ENCODE data around the gene ZNF730. TPM values are rescaled to one million over a fixed set of nuclear protein-coding genes. Genes with fewer than 3 reads are reported as not detected.
"Not testable (repeated sequence)": the region's sequence is repeated elsewhere in the genome, so short reads cannot be mapped to it uniquely, and the experiment has no call there.

The ZNF730 gene
- total and polyA plus RNA-seq, 9 of the 15 experiments (the other 6 are each of a cell fraction or from before 2014, with no cell fraction given): 0.28 to 2.0 (median 0.56) TPM

GRCh38 chr19:23168286-23168685 lies 51.5 kb downstream of the ZNF730 start:
- H3K4me1 ChIP-seq (replicated peaks in 1 of 2; ENCODE audit: control insufficient read depth in 2 of 2, insufficient read depth in 2 of 2, low read length in 2 of 2); H3K27me3 ChIP-seq (ENCODE audit: control insufficient read depth in 2 of 2, insufficient read depth in 2 of 2, low read length in 2 of 2); FAIRE-seq; DNase-seq (ENCODE audit: extremely low read depth in 1 of 4, low spot score in 3 of 4); H2AFZ ChIP-seq (ENCODE audit: low read depth, low read length); H4K20me1 ChIP-seq (replicated peaks; ENCODE audit: control insufficient read depth, insufficient read depth, low read length); H3K9me1 ChIP-seq (ENCODE audit: control insufficient read depth, insufficient read depth, low read length); H3K4me3 ChIP-seq; H3K9ac ChIP-seq (ENCODE audit: insufficient read depth in 1 of 2, low read depth in 2 of 2, low read length in 2 of 2); H3K79me2 ChIP-seq (ENCODE audit: control insufficient read depth, insufficient read depth, low read length); BruUV-seq (replicated peaks); H3K9me3 ChIP-seq (replicated peaks; ENCODE audit: control insufficient read depth, insufficient read depth, low read depth, low read length); CTCF ChIA-PET (ENCODE audit: low intra/inter-chr PET ratio); H3K4me2 ChIP-seq (ENCODE audit: insufficient read depth, low read length); POLR2A ChIA-PET; H3K27ac ChIP-seq (ENCODE audit: extremely low read depth, low read depth, low read length); ATAC-seq; in situ Hi-C loops (cut with MboI); intact Hi-C loops (cut with micrococcal nuclease); H3K36me3 ChIP-seq (ENCODE audit: control insufficient read depth, insufficient read depth, low read length): not testable (repeated sequence)
- 4% methylated on average over 9 of the region's 9 CpGs for WGBS (ENCODE audit: insufficient coverage, low coverage, missing lambda C conversion rate)

- H4K20me1 ChIP-seq (replicated peaks; ENCODE audit: control insufficient read depth, insufficient read depth, low read length): no peaks in the 10 kb centered on the region
- H3K4me3 ChIP-seq: no peak overlapping the region
- H3K4me1 ChIP-seq (replicated peaks in 1 of 2; ENCODE audit: control insufficient read depth in 2 of 2, insufficient read depth in 2 of 2, low read length in 2 of 2): no peaks in the 10 kb centered on the region
- no TSS peak for BruUV-seq (replicated peaks)
- 2% methylated on average over 11 of the region's 11 CpGs for WGBS (ENCODE audit: insufficient coverage, low coverage, missing lambda C conversion rate)
- FAIRE-seq: no peak
- H2AFZ ChIP-seq (ENCODE audit: low read depth, low read length): no peak overlapping the region
- CTCF ChIA-PET (ENCODE audit: low intra/inter-chr PET ratio): no interaction called here
- H3K27ac ChIP-seq (ENCODE audit: extremely low read depth, low read depth, low read length): no peak overlapping the region
- H3K9me1 ChIP-seq (ENCODE audit: control insufficient read depth, insufficient read depth, low read length): no peaks in the 10 kb centered on the region
- no peaks in the 10 kb centered on the region for H3K9me3 ChIP-seq (replicated peaks; ENCODE audit: control insufficient read depth, insufficient read depth, low read depth, low read length)
- in situ Hi-C loops (cut with MboI): no loop called here
- intact Hi-C loops (cut with micrococcal nuclease): no loop called here
- no peak overlapping the region for H3K4me2 ChIP-seq (ENCODE audit: insufficient read depth, low read length)
- DNase-seq (ENCODE audit: extremely low read depth in 1 of 4, low spot score in 3 of 4): peak; percentile 8 to 30 (median 14)
- H3K36me3 ChIP-seq (ENCODE audit: control insufficient read depth, insufficient read depth, low read length): no peaks in the 10 kb centered on the region
- H3K27me3 ChIP-seq (ENCODE audit: control insufficient read depth in 2 of 2, insufficient read depth in 2 of 2, low read length in 2 of 2): no peaks in the 10 kb centered on the region
- no peaks in the 10 kb centered on the region for H3K79me2 ChIP-seq (ENCODE audit: control insufficient read depth, insufficient read depth, low read length)
- POLR2A ChIA-PET: no interaction called here
- no peak for ATAC-seq
- H3K9ac ChIP-seq (ENCODE audit: insufficient read depth in 1 of 2, low read depth in 2 of 2, low read length in 2 of 2): no peak overlapping the region
- TF ChIP-seq IRF1 (CRISPR knock-in tag; IDR thresholded peaks at IDR 0.05; ENCODE audit: borderline replicate concordance) (no peak), ZNF445 (CRISPR knock-in tag; IDR thresholded peaks at IDR 0.05; ENCODE audit: low read depth) (no peak), ZMIZ1 (IDR thresholded peaks at IDR 0.05; ENCODE audit: low read depth in 2 of 2, low read length in 2 of 2) (no peak), TARDBP (IDR thresholded peaks at IDR 0.05) (no peak), BHLHE40 (IDR thresholded peaks at IDR 0.05; ENCODE audit: low read length) (no peak), NONO (IDR thresholded peaks at IDR 0.05; ENCODE audit: low read depth in 2 of 2, low read length in 1 of 2) (no peak), ZSCAN32 (CRISPR knock-in tag; IDR thresholded peaks at IDR 0.05) (no peak), SFPQ (IDR thresholded peaks at IDR 0.05; ENCODE audit: low read depth, low read length) (no peak), FOSL1 (tag; conservative IDR thresholded peaks at IDR 0.05) (peak; percentile 82)
These were observed 66.4 kb downstream of the ZNF730 start for GRCh38 chr19:23183251-23183650.
